Esophagus squamous epithelium (tissue), 5 donors: ENCODE results near the gene CARM1. TPM values are rescaled to one million over a fixed set of nuclear protein-coding genes. Genes with fewer than 3 reads are reported as not detected.

Source experiments
- DNase-seq: peaks from one replicate; lab custom pipeline; 2025; lab: John Stamatoyannopoulos, UW
- H3K27ac ChIP-seq, 4 donors: fragments of 200-600 bp; sonication (generic); one replicate each; pipeline ENCODE4 v1.5.1; 2016 to 2019; ENCODE audit warnings: mild to moderate bottlenecking in 1 of 4
- H3K27me3 ChIP-seq, 4 donors: fragments of 200-600 bp; sonication (generic); 1 replicate in 3 of 4; 2 replicates in 1 of 4; pipeline versions ENCODE4 v1.5.1 to v1.6.0; 2017 to 2021; ENCODE audit warnings: antibody characterized with exemption in 1 of 4
- H3K36me3 ChIP-seq, 3 donors: fragments of 200-600 bp; sonication (generic); one replicate each; pipeline ENCODE4 v1.5.1; 2016 to 2019
- H3K4me1 ChIP-seq, 3 donors: fragments of 200-600 bp; sonication (generic); one replicate each; pipeline ENCODE4 v1.5.1; 2017 to 2019
- H3K4me3 ChIP-seq, 4 donors: fragments of 200-600 bp; sonication (generic); 1 replicate in 3 of 4; 2 replicates in 1 of 4; pipeline ENCODE4 v1.5.1; 2016 to 2019; ENCODE audit warnings: mild to moderate bottlenecking in 2 of 4, moderate library complexity in 1 of 4
- H3K9me3 ChIP-seq, 3 donors: fragments of 200-600 bp; sonication (generic); one replicate each; pipeline ENCODE4 v1.5.1; 2016 to 2019
- CTCF ChIP-seq, 6 experiments: fragments of 450-650 bp in 4 of 6; fragments of 200-600 bp in 2 of 6; sonication (generic) in 2 of 6; IDR thresholded peaks; one replicate each; pipeline ENCODE4 v1.5.1; 2016 to 2019; ENCODE audit warnings: antibody characterized with exemption in 6 of 6, mild to moderate bottlenecking in 4 of 6, moderate library complexity in 4 of 6
- POLR2A ChIP-seq, 4 donors: fragments of 450-650 bp; IDR thresholded peaks; one replicate each; pipeline ENCODE4 v1.6.1; 2017; ENCODE audit warnings: antibody characterized with exemption in 4 of 4, mild to moderate bottlenecking in 4 of 4, moderate library complexity in 3 of 4
- WGBS, 2 donors: methylation state at CpG; one replicate each; pipeline ENCODE4 v1.1.5; 2018; 5-methylcytosine and 5-hydroxymethylcytosine counted together
- intact Hi-C: fragments of 100-400 bp; cut with DNase I; formaldehyde crosslinking; loops from one replicate; pipeline ENCODE4 v1.15.0; 2022
- total RNA-seq, 4 donors: library from RNA; depleted of rRNA; stranded (reverse); fragments of >200 nt; gene quantifications; one replicate each; pipeline ENCODE4 v1.1.0, GENCODE V29; 2016
- donor health status: DM: yes; HTN: yes; CAD: no.

Gene CARM1
- total RNA-seq, 4 donors from 2014 or later, result 21.4 to 35.4 (median 28.5) TPM

DNA sequence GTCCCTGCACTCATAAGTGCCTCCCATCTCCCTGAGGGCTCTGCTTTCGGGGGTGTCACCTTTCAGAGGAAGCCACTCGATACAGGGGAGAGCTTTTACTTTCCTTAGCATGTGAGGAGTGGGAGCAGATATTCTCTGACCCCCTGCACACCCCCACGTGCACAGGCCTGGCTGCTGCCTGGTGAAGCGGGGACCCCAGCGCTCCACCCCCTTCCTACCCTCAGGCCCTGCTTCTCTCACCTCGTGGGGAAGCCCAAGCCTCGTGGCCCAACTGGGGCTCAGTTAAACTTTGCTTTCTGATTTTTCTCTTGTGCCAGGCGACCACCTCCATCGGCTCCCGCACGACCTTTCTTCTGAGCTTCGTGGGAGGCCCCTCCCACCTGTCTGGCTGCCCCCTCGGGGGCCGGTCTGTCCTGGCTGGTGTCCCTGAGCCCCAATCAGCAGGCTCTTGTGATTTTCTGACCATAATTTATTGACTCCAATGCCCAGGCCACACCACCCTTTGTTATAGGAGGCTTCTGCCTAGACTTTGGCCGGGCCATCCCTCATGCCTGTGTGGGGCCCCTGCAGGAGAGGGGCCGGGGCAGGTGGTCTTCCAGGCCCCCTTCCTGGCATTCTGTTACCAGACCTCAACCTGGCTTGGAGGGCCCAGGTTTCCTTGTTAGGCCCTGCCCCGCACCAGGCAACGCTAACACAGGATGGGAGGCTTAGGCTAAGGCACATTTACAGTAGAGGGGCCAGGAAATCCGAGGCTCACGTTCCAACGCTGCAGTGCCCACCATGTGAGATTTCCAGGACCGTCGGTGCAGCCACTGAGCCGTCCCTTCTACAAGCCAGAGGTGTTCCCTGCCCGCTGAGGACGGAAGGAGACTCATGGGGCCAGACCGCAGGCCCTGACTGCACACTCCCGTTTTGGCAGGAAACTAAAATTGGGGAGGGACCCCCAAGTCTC lies 39.1 kb upstream of the CARM1 start:
- DNase-seq, result no peak
- H3K4me3 ChIP-seq, result no peak overlapping the region
- peaks cover 0 to 9% (median 0%) of the 10 kb centered on the region in 3 donors for H3K9me3 ChIP-seq
- intact Hi-C loops, result no loop called here
- TF ChIP-seq CTCF (IDR thresholded peaks at IDR 0.05) (no peak), POLR2A (IDR thresholded peaks at IDR 0.05) (no peak)
- WGBS, 2 donors, result 69 to 71% methylated on average over 14 to 16 of the region's 28 CpGs
- peaks cover 0 to 20% (median 9%) of the 10 kb centered on the region in 3 donors for H3K4me1 ChIP-seq
- no peaks in the 10 kb centered on the region for H3K27me3 ChIP-seq
- no peak overlapping the region for H3K27ac ChIP-seq
- H3K36me3 ChIP-seq, result peaks cover 0 to 74% (median 13%) of the 10 kb centered on the region in 3 donors

- Histone ChIP-seq H3K27ac (no peak overlapping the region), H3K4me1 (peaks cover 0 to 20% (median 9%) of the 10 kb centered on the region in 3 donors), H3K9me3 (peaks cover 0 to 9% (median 0%) of the 10 kb centered on the region in 3 donors), H3K27me3 (no peaks in the 10 kb centered on the region), H3K4me3 (no peak overlapping the region), H3K36me3 (peaks cover 0 to 68% (median 13%) of the 10 kb centered on the region in 3 donors)
- WGBS, 2 donors, result 40 to 79% methylated on average over 2 to 9 of the region's 20 CpGs
- no peak for TF ChIP-seq CTCF (IDR thresholded peaks at IDR 0.05)
- no peak for TF ChIP-seq POLR2A (IDR thresholded peaks at IDR 0.05)
- no peak for DNase-seq
- intact Hi-C loops, result no loop called here
Measured at GRCh38 chr19:10832939-10833296, 38.4 kb upstream of the CARM1 start.

GRCh38 chr19:10835089-10835753 lies 36.1 kb upstream of the CARM1 start:
- H3K36me3 ChIP-seq, result peaks cover 0 to 45% (median 0%) of the 10 kb centered on the region in 3 donors
- no peak for DNase-seq
- TF ChIP-seq POLR2A (IDR thresholded peaks at IDR 0.05), result no peak
- TF ChIP-seq CTCF (IDR thresholded peaks at IDR 0.05), result no peak
- H3K9me3 ChIP-seq, result peaks cover 0 to 9% (median 0%) of the 10 kb centered on the region in 3 donors
- no peaks in the 10 kb centered on the region for H3K27me3 ChIP-seq
- peaks cover 0 to 20% (median 9%) of the 10 kb centered on the region in 3 donors for H3K4me1 ChIP-seq
- peak overlapping the region; percentile 69 to 88 (median 80) for H3K4me3 ChIP-seq
- intact Hi-C loops, result no loop called here
- H3K27ac ChIP-seq, result peak overlapping the region; percentile 98 to 99 (median 99)
- WGBS, 2 donors, result 33% methylated on average over 16 to 20 of the region's 32 CpGs

DNA sequence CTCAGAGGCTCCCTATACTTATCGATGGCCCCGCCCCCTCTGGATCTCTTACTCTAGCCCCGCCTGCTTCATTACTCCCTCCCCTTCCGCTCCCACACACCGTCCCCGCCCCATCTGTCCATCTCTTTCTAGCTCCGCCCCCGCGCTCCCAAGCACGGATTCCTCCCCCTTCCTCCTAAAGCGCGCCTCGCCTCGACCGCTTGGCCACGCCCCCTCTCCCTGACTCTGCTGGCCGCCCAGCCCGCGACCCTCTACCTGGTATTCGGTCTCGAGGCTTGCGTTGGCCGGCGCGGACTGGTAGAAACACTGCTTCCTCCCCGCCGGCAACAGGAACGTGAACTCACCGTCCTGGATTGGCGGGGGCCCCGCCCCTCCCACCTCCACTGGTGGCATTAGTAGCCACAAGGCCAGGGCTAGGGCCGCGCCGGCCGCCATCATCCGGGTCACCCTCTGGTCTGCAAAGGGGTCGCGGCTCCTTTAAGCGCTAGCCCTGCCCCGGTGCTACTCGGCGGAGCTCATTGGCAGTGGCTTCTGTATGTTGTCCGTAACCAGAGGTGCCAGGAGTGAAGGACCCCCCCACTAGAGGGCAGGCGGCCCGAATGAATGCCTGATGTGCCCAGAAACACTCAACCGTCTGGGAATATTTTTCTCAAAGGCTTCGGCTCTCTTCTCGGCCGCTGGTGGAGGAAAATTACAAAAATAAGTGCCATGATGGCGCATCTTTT lies 35.4 kb upstream of the CARM1 start, which contains the start of gene TMED1:
Gene TMED1 (minus strand): TSS at position 459 of the 725 bp plus-strand sequence. CDS start 21 bp downstream, at position 438.
- Histone ChIP-seq H3K27ac (peak within 1 kb of the TSS; percentile 98 to 99 (median 99)), H3K27me3 (no peaks in the 10 kb centered on the region), H3K36me3 (peaks cover 0 to 38% (median 0%) of the 10 kb centered on the region in 3 donors), H3K4me3 (peak within 1 kb of the TSS; percentile 69 to 88 (median 80)), H3K4me1 (peaks cover 0 to 20% (median 9%) of the 10 kb centered on the region in 3 donors), H3K9me3 (peaks cover 0 to 9% (median 0%) of the 10 kb centered on the region in 3 donors)
- DNase-seq, result peak; percentile 96
- intact Hi-C loops, result no loop called here
- TF ChIP-seq POLR2A (IDR thresholded peaks at IDR 0.05), result peak in 1 of 4 donors; percentile 32
- TF ChIP-seq CTCF (IDR thresholded peaks at IDR 0.05), result peak; percentile 22 to 69 (median 50)
- WGBS, 2 donors, result 1% methylated on average over 17 to 20 of the region's 50 CpGs
